Pericardium fibroblast (primary cell): Measurements from ENCODE around the gene CRMP1. TPM values are rescaled to one million over a fixed set of nuclear protein-coding genes. Genes with fewer than 3 reads are reported as not detected.

Experiments
- total RNA-seq: library from RNA; depleted of rRNA; stranded (reverse); fragments of >200 nt; gene quantifications from 2 replicates; pipeline ENCODE4 v1.2.3, GENCODE V29; 2015

CRMP1 gene
- total RNA-seq = 2.5 and 3.0 TPM in 2 replicates

GRCh38 chr4:5893004-5893580 is at the start of gene CRMP1:
CRMP1 (minus strand) TSS chr4:5893086; CDS start chr4:5892969, 117 bp downstream.

Other genes starting within 250 kb of the CRMP1 start
- gene EVC2, start 184.5 kb downstream of the CRMP1 start, total RNA-seq = 9.7 and 9.8 TPM in 2 replicates
- gene EVC, start 181.9 kb downstream of the CRMP1 start, total RNA-seq = 26.9 and 29.2 TPM in 2 replicates
- gene C4orf50, start 125.3 kb upstream of the CRMP1 start, total RNA-seq = not detected in 2 replicates